Measurements from ENCODE around the gene PLD6. TPM values are rescaled to one million over a fixed set of nuclear protein-coding genes. Genes with fewer than 3 reads are reported as not detected.

Gene PLD6
- total RNA-seq, 1 donor from 2014 or later: 3.7 TPM

DNA sequence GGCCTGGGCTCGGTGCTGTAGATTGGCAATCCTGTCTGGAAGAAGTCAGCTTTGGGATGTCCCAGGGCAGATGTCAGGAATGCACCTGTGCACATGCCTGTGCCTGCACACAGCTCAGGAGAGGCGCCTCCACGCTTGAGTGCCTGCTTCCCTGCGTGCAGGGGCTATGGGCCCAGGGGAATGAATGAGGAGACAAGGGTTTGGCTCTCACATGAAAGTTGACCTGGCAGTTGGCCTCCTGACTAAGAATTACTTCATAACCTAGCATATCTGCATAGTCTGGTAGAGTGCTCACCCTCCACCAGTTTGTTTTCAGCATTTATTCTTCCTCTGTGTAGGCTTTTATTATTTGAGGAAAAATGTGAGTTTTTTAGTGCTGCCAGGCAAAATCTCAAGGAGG, 50.0 kb downstream of the PLD6 start:
- FAIRE-seq (peak; percentile 96), DNase-seq (ENCODE audit: low read depth) (peak; percentile 92)
- Histone ChIP-seq H3K36me3 (ENCODE audit: control insufficient read depth, insufficient read depth, low read length) (peaks cover 38% of the 10 kb centered on the region), H3K27me3 (ENCODE audit: control insufficient read depth, insufficient read depth, low read length) (no peaks in the 10 kb centered on the region), H3K4me3 (ENCODE audit: low read depth, low read length) (no peak overlapping the region)
- no peak for TF ChIP-seq CTCF (IDR thresholded peaks at IDR 0.05; ENCODE audit: insufficient read depth, low read length, severe bottlenecking)

DNA sequence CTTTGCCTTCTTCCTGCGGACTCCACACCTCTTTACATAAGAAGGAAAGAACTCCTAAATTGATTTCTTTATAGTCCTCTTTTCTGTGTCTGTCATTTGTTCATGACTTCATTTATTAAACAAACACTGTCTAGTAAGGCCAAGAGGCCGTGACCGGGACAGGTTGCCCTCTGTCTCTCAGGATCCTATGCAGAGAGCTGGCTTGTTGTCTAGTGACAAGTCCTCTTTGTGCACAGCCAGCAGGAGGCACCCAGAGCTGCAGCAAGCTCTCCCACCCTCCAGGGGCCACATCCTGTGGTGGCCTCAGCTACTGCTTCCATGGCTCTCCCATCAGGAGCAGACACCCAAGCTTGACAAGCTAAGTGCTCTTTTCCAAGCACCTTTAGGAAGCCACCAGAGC, 50.6 kb downstream of the PLD6 start:
- no peak for DNase-seq (ENCODE audit: low read depth)
- TF ChIP-seq CTCF (IDR thresholded peaks at IDR 0.05; ENCODE audit: insufficient read depth, low read length, severe bottlenecking): peak; percentile 21
- no peak for FAIRE-seq
- no peaks in the 10 kb centered on the region for H3K27me3 ChIP-seq (ENCODE audit: control insufficient read depth, insufficient read depth, low read length)
- peaks cover 33% of the 10 kb centered on the region for H3K36me3 ChIP-seq (ENCODE audit: control insufficient read depth, insufficient read depth, low read length)
- H3K4me3 ChIP-seq (ENCODE audit: low read depth, low read length): no peak overlapping the region

DNA sequence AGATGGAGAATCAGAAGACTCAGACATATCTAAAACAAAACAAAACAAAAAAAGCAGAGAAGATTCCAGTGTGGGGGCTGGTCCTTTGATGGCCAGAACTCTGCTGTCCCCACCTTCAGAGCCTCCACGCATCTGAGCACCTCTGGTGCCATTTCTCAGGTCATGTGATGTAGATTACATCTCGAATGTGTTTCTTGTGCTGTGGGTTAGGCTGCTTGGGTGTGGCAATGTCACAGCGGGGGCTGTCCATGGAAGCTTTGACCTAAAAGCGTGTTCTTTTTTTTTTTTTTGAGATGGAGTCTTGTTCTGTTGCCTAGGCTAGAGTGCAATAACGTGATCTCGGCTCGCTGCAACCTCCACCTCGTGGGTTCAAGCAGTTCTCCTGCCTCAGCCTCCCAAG, 51.2 kb downstream of the PLD6 start:
- Histone ChIP-seq H3K4me3 (ENCODE audit: low read depth, low read length) (no peak overlapping the region), H3K27me3 (ENCODE audit: control insufficient read depth, insufficient read depth, low read length) (no peaks in the 10 kb centered on the region), H3K36me3 (ENCODE audit: control insufficient read depth, insufficient read depth, low read length) (peaks cover 35% of the 10 kb centered on the region)
- no peak for DNase-seq (ENCODE audit: low read depth)
- no peak for TF ChIP-seq CTCF (IDR thresholded peaks at IDR 0.05; ENCODE audit: insufficient read depth, low read length, severe bottlenecking)
- no peak for FAIRE-seq

DNA sequence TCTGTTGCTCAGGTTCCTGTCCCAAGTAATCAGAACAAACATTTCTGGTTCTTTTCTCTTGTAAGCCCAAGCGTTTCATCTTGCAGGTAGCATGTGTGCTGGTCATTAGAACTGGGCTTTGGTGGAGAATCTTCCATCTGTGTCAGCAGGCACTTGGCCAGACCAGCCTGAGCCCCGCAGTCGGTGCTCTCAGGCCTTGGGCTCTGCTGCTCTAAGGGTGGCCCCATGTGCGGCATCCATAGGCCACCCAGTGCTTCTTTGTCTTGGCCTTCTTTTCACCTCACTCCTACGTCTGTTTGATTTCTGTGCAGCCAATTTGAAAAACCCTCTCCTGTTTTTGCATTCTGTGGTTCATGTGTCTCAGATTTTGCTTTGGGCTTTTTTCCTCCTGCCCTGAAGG, 51.6 kb downstream of the PLD6 start:
- Histone ChIP-seq H3K36me3 (ENCODE audit: control insufficient read depth, insufficient read depth, low read length) (peaks cover 37% of the 10 kb centered on the region), H3K27me3 (ENCODE audit: control insufficient read depth, insufficient read depth, low read length) (no peaks in the 10 kb centered on the region), H3K4me3 (ENCODE audit: low read depth, low read length) (no peak overlapping the region)
- FAIRE-seq (no peak), DNase-seq (ENCODE audit: low read depth) (no peak)
- no peak for TF ChIP-seq CTCF (IDR thresholded peaks at IDR 0.05; ENCODE audit: insufficient read depth, low read length, severe bottlenecking)

- Histone ChIP-seq H3K4me3 (ENCODE audit: low read depth, low read length) (no peak overlapping the region), H3K36me3 (ENCODE audit: control insufficient read depth, insufficient read depth, low read length) (peaks cover 33% of the 10 kb centered on the region), H3K27me3 (ENCODE audit: control insufficient read depth, insufficient read depth, low read length) (no peaks in the 10 kb centered on the region)
- peak; percentile 40 for FAIRE-seq
- TF ChIP-seq CTCF (IDR thresholded peaks at IDR 0.05; ENCODE audit: insufficient read depth, low read length, severe bottlenecking): no peak
- DNase-seq (ENCODE audit: low read depth): no peak
Measured at GRCh38 chr17:17153709-17154108, 52.4 kb downstream of the PLD6 start.

DNA sequence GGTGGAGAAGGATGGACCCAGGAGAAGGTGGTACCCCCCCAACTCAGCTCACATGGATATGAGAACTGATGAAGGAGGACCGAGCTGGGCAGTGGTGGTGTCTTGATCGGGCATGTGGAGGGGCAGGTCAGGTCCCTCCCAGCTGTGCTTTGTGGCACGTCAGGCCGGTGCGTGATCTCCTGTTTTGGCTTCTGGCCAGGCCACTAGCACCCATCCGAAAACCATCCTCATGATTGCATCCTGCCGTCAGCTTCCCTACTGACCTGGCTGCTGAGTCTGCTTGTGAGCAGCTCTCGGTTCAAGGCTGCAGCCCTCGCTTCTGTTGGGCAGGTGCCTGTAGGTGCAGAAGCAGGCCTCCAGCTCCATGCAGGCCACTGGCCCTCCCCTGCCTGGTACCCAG, 53.1 kb downstream of the PLD6 start:
- FAIRE-seq (no peak), DNase-seq (ENCODE audit: low read depth) (no peak)
- no peak for TF ChIP-seq CTCF (IDR thresholded peaks at IDR 0.05; ENCODE audit: insufficient read depth, low read length, severe bottlenecking)
- Histone ChIP-seq H3K4me3 (ENCODE audit: low read depth, low read length) (no peak overlapping the region), H3K27me3 (ENCODE audit: control insufficient read depth, insufficient read depth, low read length) (no peaks in the 10 kb centered on the region), H3K36me3 (ENCODE audit: control insufficient read depth, insufficient read depth, low read length) (peaks cover 36% of the 10 kb centered on the region)
